ENCODE measurements around the gene GADD45GIP1.
"Not testable (repeated sequence)": the region's sequence is repeated elsewhere in the genome, so short reads cannot be mapped to it uniquely, and the experiment has no call there.

Gene GADD45GIP1

DNA sequence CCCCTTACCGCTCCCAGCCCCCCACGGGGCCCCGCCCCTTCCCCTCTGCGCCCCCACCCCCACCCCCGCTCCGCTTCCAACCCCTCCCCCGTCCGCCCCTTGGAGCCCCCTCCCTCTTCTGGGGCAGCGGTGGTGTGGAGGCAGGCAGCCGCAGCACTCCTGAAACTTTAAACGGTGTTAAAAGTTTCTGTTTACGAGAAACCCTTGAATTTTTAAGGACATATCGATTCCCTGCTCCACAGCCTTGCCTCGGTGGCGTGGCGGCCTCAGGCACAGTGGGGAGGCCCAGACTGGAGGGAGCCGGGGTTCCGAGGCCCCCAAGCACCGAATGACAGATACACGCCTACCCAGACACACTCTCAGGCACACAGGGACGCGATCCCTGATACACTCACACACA is 33.4 kb upstream of the GADD45GIP1 start:
- in situ Hi-C loops (cut with HindIII; ENCODE audit: low sequenced_read_pairs), result no loop called here

DNA sequence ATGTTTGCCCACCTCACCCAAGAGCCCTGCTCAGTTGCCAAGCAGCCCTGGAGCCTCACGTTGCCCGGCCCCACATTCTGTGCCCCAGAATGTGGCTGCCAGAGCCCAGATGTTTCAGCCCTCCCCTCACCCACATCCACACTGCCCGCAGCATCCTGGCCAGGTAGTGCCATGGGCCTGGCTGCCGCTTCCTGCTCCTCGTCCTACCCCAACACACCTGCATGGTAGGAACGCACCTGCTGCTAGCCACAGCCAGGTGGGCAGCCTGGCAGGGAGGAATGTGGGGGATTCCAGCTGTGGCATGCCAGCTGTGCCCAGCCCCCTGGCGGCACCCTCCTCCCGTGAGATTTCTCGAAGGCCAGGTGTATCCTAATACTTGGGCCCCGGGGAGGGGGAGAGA is 30.8 kb upstream of the GADD45GIP1 start:
- in situ Hi-C loops (cut with HindIII; ENCODE audit: low sequenced_read_pairs), result no loop called here

DNA sequence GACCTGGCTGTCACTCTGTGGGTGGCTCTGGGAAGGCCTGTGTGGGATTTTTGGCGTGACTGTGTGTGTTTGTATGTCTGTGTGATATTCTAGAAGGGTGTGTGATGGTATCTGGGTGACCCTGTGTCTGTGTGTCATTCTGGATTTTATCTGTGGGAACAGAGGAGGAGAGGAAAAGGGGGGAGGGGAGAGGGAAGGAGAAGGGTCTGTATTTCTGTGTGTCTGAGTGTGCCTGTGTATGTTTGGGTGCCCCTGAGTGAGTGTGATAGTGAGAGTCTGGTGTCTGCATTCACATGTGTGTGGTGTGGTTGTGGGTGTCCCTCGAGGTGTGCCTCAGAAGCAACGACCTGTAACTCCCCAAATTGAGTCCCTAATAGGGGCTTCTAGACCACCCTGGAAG is 30.2 kb upstream of the GADD45GIP1 start:
- in situ Hi-C loops (cut with HindIII; ENCODE audit: low sequenced_read_pairs), result no loop called here

DNA sequence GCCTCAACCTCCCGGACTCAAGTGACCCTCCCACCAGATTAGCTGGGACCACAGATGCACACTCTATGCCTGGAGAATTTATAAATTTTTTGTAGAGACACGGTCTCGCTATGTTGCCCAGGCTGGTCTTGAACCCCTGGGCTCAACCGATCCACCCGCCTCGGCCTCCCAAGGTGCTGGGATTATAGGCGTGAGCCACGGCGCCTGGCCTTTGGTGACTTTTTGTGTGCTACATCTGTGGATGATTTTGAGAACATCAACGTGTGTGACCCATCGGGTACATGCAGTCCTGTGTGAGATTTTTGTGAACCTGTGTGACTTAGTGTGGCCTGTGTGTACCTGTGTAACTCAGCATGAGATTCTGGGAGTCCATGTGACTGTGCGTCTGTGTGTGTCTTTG is 29.7 kb upstream of the GADD45GIP1 start:
- in situ Hi-C loops (cut with HindIII; ENCODE audit: low sequenced_read_pairs), result no loop called here

DNA sequence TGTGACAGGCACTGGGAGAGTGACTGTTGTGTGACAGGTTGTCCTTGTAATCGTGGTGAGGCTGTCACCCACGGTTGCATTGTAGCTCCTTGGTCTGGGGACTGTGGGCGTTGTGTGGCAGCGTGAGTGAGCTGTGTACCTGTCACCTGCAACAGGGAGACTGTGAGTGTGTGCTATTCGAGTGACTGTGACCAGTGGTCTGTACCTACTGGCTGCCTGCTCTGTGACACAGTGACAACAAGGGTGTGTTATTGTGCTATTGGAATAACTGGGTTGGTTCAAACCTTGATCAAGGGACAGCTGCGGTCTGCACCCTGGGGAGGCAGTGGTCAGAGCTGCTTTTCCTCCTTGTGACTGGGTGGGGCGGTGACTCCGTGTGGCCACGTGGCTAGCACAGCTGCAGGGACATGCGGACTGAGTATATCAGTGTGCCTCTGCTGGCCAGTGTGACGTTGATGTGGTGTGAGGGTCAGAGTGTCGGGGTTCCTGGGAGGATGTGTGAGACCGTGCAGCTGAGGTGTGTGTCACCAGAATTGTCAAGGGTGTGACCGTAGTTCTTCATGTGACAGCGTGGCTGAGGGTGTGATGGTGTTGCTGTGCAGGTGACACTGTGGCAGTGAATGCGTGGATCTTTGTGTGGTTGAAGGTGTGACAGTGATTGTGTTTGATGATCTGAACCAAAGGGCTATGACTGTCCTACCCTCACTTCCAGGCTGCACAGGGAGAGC is 28.2 kb upstream of the GADD45GIP1 start:
- in situ Hi-C loops (cut with HindIII; ENCODE audit: low sequenced_read_pairs), result no loop called here

DNA sequence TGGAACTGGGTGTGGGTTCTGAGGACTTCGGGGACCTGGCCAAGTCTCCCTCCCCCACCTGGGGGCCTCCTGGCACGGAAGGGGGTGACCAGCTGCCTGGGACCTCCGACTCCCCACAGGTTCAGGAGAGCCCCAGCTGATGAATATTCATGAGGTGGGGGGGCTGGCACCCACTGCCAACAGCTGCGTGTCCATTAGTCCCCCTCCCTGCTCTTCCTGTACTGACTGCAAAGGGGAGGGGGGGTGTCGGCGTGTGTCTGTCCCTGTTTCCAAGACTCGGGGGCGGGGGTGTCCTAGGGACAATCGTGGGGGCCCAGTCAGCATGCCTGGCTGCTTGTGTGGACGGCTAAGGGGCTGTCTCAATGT is 27.6 kb upstream of the GADD45GIP1 start:
- in situ Hi-C loops (cut with HindIII; ENCODE audit: low sequenced_read_pairs), result no loop called here

DNA sequence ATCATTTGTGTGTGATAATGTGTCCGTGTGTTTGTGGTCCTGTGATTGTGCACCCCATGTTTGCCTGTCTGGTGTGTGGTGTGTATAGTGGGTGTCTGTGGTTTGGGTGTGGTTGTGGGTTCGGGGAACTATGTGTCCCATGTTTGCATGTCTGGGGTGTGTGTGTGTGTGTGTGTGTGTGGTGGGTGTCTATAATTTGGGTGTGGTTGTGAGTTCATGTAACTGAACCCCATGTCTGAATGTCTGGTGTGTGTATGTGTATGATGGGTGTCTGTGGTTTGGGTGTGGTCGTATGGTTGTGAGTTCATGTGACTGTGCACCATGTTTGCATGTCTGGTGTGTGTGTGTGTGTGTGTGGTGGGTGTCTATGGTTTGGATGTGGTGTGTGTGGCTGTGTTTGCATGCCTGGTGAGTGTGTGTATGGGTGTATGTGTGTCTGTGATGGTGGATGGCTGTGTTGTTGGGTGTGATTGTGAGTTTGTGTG is 27.2 kb upstream of the GADD45GIP1 start:
- in situ Hi-C loops (cut with HindIII; ENCODE audit: low sequenced_read_pairs), result no loop called here

DNA sequence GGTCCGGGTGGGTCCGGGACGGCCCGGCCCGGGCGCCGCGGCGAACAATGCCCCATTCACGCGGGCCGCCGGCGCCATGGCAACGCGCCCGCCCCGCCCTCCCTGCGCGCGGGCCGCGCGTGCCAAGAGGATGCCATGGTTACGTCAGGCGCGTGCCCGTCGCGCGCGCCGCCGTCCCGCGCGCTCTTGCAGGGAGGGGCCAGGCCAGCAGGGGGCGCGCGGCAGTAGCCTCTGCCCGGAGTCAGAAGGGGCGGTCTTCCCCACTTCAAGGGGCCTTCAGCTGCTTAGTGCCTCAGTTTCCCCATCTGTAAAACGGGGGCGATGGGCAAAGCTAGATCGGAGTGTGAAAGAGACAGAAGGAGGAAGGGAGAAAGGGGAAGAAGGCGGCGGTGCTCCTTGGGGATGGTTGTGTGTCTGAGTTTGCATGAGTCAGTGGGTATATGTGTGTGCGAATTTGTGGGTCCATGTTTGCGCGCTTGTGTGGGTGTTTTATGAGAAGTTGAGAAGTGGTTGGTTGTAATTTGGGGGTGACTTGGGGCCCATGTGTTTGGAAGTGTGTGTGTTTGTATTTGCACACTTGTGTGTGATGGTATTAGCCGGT is 26.6 kb upstream of the GADD45GIP1 start:
- in situ Hi-C loops (cut with HindIII; ENCODE audit: low sequenced_read_pairs), result no loop called here

DNA sequence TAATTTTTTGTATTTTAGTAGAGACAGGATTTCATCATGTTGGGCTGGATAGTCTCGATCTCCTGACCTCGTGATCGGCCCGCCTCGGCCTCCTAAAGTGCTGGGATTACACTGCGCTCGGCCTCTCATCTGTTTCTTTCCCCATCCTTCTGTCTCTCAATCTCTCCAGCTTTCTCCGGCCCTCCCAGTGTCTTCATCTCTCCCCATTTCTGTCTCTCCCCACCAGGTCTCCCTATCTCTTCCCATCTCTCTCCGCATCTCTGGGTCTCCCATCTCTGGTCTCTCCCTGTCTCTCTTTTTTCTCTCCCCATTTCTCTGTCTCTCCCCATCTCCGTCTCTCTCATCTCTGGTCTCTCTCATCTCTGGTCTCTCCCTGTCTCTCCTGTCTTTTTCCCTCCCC is 26.1 kb upstream of the GADD45GIP1 start:
- in situ Hi-C loops (cut with HindIII; ENCODE audit: low sequenced_read_pairs), result no loop called here

DNA sequence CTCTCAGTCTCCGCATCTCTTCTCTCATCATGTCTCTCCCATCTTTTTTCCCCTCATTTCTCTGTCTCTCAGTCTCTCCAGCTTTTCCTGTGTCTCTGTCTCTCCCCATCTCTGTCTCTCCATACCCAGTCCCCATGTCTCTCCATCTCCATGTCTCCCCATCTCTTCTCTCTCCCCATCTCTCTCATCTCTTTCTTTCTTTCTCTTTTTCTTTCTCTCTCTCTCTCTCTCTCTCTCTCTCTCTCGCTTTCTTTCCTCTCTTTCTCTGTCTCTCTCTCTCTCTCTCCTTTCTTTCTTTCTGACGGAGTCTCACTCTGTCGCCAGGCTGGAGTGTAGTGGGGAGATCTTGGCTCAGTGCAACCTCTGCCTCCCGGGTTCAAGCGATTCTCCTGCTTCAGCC is 25.6 kb upstream of the GADD45GIP1 start:
- in situ Hi-C loops (cut with HindIII; ENCODE audit: low sequenced_read_pairs), result no loop called here

DNA sequence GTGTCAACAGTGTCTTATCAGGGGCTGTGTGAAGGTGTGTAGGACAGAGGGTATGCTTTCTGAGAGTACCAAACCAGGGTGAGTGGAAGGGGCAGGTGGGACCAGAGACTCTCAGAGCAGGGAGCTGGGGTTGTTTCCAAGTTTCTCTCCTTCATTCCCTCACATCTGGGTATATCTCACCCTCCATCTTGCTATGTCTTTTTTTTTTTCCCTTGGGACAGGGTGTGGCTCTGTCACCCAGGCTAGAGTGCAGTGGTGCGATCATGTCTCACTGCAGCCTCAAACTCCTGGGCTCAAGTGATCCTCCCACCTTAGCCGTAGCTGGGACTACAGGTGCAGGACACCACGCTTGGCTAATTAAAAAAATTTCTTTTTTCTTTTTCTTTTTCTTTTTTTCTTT is 23.0 kb upstream of the GADD45GIP1 start:
- in situ Hi-C loops (cut with HindIII; ENCODE audit: low sequenced_read_pairs), result no loop called here

DNA sequence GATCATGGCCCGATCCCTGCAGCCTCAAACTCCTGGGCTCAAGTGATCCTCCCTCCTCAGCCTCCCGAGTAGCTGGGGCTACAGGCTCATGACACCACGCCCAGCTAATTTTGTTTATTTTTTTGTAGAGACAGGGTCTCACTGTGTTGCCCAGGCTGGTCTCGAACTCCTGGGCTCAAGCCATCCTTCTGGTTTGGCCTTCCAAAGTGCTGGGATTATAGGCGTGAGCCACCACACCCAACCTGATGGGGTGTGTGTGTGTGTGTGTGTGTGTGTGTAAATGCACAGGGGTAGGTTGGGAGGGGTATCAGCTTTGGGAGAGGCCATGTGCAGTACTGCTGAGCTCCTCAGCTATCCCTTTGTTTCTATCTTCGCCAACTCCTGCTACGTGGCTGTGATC is 19.1 kb upstream of the GADD45GIP1 start:
- in situ Hi-C loops (cut with HindIII; ENCODE audit: low sequenced_read_pairs), result not testable (repeated sequence)

DNA sequence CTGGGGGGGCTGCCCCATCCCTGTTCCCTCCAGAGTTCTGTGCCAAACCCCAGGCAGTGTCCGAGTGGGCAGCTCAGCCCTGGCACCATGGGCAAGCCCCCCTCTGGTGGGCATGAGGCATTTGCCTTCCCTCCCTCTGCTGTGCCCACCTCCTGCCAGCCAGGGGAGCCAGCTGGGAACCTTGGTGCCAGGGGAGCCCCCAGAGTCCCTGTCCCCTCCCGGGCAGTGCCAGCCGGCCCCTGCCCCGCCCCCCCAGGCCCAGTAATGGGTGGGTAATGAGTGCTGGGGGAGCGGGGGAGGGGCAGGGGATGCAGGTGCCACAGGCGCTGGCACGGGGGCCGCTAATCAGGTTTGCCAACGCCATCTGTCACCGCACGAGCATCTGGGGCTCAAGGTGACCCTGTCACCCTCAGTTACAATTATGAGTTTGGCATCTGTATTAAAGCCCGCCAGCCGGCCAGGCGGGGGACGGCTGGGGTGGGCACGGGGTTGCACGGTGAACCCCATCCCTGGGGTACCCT is 18.3 kb upstream of the GADD45GIP1 start:
- in situ Hi-C loops (cut with HindIII; ENCODE audit: low sequenced_read_pairs), result no loop called here

DNA sequence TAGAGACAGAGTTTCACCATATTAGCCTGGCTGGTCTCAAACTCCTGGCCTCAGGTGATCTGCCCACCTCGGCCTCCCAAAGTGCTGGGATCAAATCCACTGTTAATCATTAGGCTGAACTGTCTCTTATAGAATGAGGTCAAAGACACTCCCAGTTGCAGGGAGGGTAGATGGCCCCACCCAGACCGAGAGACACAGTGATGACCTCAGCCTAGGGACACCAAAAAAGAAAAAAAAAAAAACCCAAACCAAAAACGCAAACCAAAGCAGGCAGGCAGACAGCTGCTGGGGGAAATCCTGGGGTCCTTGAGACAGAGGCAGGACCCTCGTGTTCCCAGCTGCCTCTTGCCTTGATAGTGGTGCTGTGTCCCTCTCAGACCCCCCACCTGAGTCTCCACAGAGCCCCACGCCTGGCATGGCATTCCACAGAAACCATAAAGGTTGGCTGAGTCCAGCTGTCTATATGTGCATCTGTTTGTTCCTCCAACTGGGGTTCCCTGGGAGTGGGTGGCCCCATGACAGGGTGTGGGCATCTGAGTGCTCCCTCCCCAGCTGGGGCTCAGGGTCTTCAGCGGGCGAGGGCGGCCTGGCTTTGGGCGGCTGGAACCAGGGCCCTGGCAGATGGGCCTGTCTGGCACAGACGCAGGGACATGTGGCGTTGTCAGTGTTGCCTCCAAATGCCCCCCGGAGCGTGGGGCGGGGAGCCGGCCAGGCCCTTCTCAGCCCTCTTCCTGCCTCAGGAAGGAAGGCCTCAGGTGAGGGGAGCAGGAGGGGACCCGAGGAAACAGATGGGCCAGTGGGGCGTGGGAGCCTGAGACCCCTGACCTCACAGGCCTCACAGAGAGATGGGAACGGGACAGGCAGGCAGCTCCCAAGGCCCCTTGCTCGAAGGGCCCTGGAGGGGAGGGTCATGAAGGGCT is 17.5 kb upstream of the GADD45GIP1 start:
- in situ Hi-C loops (cut with HindIII; ENCODE audit: low sequenced_read_pairs), result no loop called here

DNA sequence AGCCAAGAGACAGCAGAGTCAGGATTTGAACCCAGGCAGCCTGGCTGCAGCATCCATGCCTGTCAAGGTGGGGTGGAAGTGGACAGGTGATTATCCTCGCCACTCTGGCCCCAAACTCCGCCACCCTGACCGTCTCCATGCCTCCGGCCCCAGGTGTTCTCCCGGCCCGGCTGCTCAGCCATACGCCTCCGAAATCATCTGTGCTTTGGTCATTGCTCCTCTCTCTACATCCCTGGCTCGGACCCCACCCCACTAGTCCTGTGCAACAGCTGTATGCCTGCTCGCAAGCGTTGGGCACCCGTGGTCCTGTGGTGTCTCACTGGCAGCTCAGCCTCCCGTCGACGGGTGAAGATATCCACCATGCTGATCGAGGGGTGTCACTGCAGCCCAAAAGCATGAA is 16.2 kb upstream of the GADD45GIP1 start:
- in situ Hi-C loops (cut with HindIII; ENCODE audit: low sequenced_read_pairs), result no loop called here

DNA sequence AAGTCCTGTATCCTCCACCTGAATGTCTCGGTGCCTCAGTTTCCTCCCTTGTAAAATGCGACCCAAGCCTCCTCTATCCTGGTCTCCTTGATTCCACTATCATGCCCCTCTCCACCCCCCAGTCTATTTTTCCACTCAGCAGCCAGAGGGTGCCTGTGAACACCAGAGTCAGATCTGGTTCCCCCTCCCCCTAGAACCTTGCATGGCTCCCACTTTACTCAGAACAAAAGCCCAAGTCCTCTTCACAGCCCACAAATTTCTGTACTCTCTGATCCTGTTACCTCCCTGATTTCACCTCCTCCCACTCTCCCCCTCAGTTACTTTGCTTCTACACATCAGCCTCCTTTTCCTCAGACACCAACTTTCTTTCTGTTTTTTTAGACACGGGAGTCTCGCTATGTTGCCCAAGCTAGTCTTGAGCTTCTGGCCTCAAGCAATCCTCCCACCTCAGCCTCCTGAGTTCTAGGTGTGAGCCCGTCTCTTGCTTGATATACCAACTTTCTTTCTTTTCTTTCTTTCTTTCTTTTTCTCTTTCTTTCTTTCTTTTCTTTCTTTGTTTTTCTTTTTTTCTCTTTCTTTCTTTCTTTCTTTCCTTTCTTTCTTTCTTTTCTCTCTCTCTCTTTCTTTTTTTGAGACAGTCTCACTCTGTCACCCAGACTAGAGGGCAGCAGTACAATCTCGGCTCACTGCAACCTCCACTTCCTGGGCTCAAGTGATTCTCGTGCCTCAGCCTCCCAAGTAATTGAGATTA is 13.2 kb upstream of the GADD45GIP1 start:
- in situ Hi-C loops (cut with HindIII; ENCODE audit: low sequenced_read_pairs), result no loop called here

DNA sequence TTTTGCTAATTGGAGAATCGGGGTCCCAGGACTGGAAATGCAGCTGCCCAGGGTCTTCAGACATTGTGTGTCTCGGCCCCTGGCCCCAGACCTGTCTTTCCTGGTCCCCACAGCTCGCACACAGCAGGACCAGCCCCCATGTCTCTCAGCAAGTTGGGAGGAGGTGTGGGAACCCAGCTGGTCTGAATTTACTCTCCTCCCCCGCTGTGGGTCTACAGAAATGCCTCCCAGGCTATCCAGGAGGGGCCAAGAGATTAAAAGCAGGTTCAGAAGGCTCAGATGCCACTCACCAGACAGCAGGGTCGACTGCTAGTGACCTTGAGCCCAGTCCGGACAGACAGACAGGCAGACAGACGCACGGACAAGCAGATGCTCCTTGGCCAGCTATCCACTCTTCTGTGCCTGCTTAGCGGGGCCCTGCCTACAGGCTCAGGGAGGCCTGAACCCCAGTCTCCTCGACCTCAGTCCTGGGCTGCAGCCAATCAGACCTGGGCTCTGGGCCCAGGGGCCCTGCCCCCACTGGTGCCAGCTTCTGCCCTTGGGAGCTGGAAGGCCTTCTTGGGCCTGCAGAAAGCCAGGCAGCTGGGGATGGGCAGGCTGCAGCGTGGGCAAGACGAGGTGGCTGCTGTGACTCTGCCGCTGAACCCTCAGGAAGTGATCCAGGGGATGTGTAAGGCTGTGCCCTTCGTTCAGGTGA is 12.4 kb upstream of the GADD45GIP1 start, which contains the start of gene DAND5:
Gene DAND5 (plus strand): TSS at position 285 of the 697 bp plus-strand sequence. CDS start 85 bp downstream, at position 370.
- in situ Hi-C loops (cut with HindIII; ENCODE audit: low sequenced_read_pairs), result no loop called here

DNA sequence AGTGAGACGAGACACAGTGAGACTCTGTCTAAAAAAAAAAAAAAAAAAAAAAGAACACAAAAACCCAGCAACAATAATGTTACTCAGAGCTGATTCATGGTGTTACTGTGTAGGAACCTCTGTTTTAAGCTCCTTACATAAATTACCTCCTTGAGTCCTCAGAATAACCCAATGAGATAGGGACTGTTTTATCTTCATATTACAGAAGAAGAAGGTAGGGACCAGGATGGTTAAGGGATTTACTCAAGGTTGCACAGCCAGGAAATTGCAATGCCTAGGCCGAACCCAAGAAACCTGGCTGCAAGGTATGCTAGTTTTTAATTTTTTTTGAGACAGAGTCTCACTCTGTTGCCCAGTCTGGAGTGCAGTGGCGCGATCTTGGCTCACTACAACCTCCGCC is 10.9 kb upstream of the GADD45GIP1 start:
- in situ Hi-C loops (cut with HindIII; ENCODE audit: low sequenced_read_pairs), result no loop called here

DNA sequence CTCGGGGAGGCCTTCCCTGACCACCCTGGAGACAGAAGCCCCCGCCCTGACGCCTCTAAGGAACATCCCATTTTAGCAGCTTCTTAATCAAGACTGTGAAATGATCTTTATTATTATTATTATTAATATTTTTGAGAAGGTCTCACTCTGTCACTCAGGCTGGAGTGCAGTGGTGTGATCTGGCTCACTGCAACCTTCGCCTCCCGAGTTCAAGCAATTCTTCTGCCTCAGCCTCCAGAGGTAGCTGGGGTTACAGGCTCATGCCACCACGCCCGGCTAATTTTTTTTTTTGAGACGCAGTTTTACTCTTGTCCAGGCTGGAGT is 8.8 kb upstream of the GADD45GIP1 start:
- in situ Hi-C loops (cut with HindIII; ENCODE audit: low sequenced_read_pairs), result no loop called here

All from endothelial cell of hepatic sinusoid (primary cell).